CD4-positive, alpha-beta T cell treated with Interleukin-17A for 4 hours (primary cell): ENCODE measurements around the gene NUDCD2.
"Not testable (repeated sequence)": the region's sequence is repeated elsewhere in the genome, so short reads cannot be mapped to it uniquely, and the experiment has no call there.

ENCODE experiments used
- DNase-seq: peaks from one replicate; pipeline ENCODE4 v3.0.0-alpha.2; 2020; ENCODE audit warnings: mixed read lengths

The NUDCD2 gene

GRCh38 chr5:163415673-163416072, 44.2 kb downstream of the NUDCD2 start:
- DNase-seq, result not testable (repeated sequence)

GRCh38 chr5:163410505-163410904, 49.4 kb downstream of the NUDCD2 start:
- DNase-seq, result no peak

- no peak for DNase-seq
Measured at GRCh38 chr5:163409384-163409783, 50.5 kb downstream of the NUDCD2 start.

- peak; percentile 70 for DNase-seq
Measured at GRCh38 chr5:163408311-163408923, 51.5 kb downstream of the NUDCD2 start.

- no peak for DNase-seq
Measured at GRCh38 chr5:163407034-163407655, 52.8 kb downstream of the NUDCD2 start.

- no peak for DNase-seq
Measured at GRCh38 chr5:163404364-163405173, 55.3 kb downstream of the NUDCD2 start.

GRCh38 chr5:163402007-163402406, 57.9 kb downstream of the NUDCD2 start:
- no peak for DNase-seq

- no peak for DNase-seq
Measured at GRCh38 chr5:163401271-163401670, 58.6 kb downstream of the NUDCD2 start.

GRCh38 chr5:163399923-163400322, 60.0 kb downstream of the NUDCD2 start:
- DNase-seq, result no peak

- DNase-seq, result no peak
Measured at GRCh38 chr5:163397354-163397753, 62.5 kb downstream of the NUDCD2 start.

GRCh38 chr5:163396818-163397340, 63.0 kb downstream of the NUDCD2 start:
- DNase-seq, result not testable (repeated sequence)
